HepG2 (cell line): Measurements from ENCODE around the gene CAB39.

Experiments
- CHD2 ChIP-seq: IDR thresholded peaks from 2 replicates; pipeline ENCODE4 v1.6.1; 2011; ENCODE audit warnings: low read depth, low read length, improper control_type of control experiment
- EP300 ChIP-seq, 3 experiments: sonication (generic) in 1 of 3; formaldehyde crosslinking in 1 of 3; IDR thresholded peaks; 2 replicates each; pipeline versions ENCODE4 v1.5.1 to v1.6.1; 2011 to 2020; ENCODE audit warnings: low read depth in 2 of 3, low read length in 2 of 3, borderline replicate concordance in 1 of 3, improper control_type of control experiment in 1 of 3, mild to moderate bottlenecking in 1 of 3, missing genetic modification reagents in 1 of 3, moderate library complexity in 1 of 3
- MTF2 ChIP-seq: sonication (generic); formaldehyde crosslinking; IDR thresholded peaks from 2 replicates; pipeline ENCODE4 v1.5.0; 2020; ENCODE audit warnings: missing genetic modification reagents, borderline replicate concordance
- MXI1 ChIP-seq: IDR thresholded peaks from 3 replicates; pipeline ENCODE4 v1.6.1; 2012; ENCODE audit warnings: low read depth, low read length, inconsistent platforms, borderline replicate concordance
- PHF21A ChIP-seq: sonication (generic); formaldehyde crosslinking; IDR thresholded peaks from 2 replicates; pipeline ENCODE4 v1.5.0; 2020; ENCODE audit warnings: mild to moderate bottlenecking, missing genetic modification reagents
- POLR2A ChIP-seq, 2 experiments: IDR thresholded peaks; 2 replicates each; pipeline ENCODE4 v1.6.1; 2011; ENCODE audit warnings: low read depth in 2 of 2, low read length in 2 of 2, mild to moderate bottlenecking in 1 of 2, moderate library complexity in 1 of 2; ENCODE audit not compliant: insufficient read depth in 1 of 2
- RBM39 ChIP-seq: fragments of 200-400 bp; formaldehyde crosslinking; IDR thresholded peaks from one replicate; pipeline ENCODE4 v1.6.1; 2018; ENCODE audit warnings: antibody characterized with exemption, mild to moderate bottlenecking, low read depth, low read length; ENCODE audit not compliant: poor library complexity, severe bottlenecking
- ZFP36L2 ChIP-seq: sonication (generic); formaldehyde crosslinking; IDR thresholded peaks from 2 replicates; pipeline ENCODE4 v1.4.0; 2020; ENCODE audit warnings: missing genetic modification reagents
- ZNF552 ChIP-seq: sonication (generic); formaldehyde crosslinking; IDR thresholded peaks from 2 replicates; pipeline ENCODE4 v1.9.0; 2022; ENCODE audit warnings: missing genetic modification reagents, mild to moderate bottlenecking, borderline replicate concordance
- ZNF768 ChIP-seq: sonication (generic); formaldehyde crosslinking; IDR thresholded peaks from 2 replicates; pipeline ENCODE4 v1.4.0; 2020; ENCODE audit warnings: missing genetic modification reagents
- TF ChIP-seq, protein P1 (sequence below): sonication (generic); formaldehyde crosslinking; IDR thresholded peaks from 2 replicates; pipeline ENCODE4 v1.4.0; 2020; ENCODE audit warnings: missing genetic modification reagents
- TF ChIP-seq, protein P2 (sequence below): IDR thresholded peaks from 2 replicates; pipeline ENCODE4 v1.6.1; 2016; ENCODE audit warnings: missing compliant biosample characterization, missing genetic modification reagents, borderline replicate concordance
- TF ChIP-seq, protein P3 (sequence below), 2 experiments: IDR thresholded peaks; 2 replicates each; pipeline ENCODE4 v1.6.1; 2011 to 2012; ENCODE audit warnings: low read length in 2 of 2, borderline replicate concordance in 1 of 2, low read depth in 1 of 2, mild to moderate bottlenecking in 1 of 2, moderate library complexity in 1 of 2
- TF ChIP-seq, protein P4 (sequence below): sonication (generic); formaldehyde crosslinking; IDR thresholded peaks from 2 replicates; pipeline ENCODE4 v1.4.0; 2020; ENCODE audit warnings: low read depth, mild to moderate bottlenecking, missing genetic modification reagents

DNA sequence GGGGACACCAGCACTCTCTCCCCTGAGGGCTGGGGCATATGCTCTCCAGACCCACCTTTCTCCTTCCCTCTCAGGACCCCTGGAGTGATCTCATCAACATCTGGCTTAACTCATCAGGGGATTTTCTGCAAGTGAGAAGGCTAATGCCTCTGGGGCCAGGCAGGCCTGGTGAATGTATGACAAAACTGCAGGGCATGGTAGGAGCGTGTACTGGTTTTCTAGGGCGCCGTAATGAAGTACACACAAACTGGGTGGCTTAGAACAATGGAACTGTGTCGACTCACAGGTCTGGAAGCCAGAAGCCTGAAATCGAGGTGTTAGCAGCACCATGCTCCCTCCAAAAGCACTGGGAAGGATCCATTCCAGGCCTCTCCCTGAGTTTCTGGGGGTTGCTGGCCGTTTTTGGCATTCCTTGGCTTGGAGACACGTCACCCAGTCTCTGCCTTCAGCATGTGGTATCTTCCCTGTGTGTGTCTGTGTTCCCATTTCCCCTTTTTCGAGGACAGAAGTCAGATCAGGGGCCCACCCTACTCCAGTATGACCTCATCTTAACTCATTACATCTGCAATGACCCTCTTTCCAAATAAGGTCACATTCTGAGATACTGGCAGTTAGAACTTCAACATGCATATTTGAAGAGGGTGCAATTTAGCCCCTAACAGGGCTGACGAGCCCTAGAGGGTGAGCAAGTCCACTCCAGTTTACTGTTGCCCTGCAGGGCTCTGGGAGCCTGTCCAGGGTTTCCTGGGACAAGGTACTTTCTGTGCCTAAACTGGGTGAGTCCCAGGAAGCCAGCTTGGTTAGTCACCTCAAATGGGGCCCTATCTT is 45.5 kb upstream of the CAB39 start:
- TF ChIP-seq POLR2A (IDR thresholded peaks at IDR 0.05; ENCODE audit: insufficient read depth in 1 of 2, low read depth in 2 of 2, low read length in 2 of 2) (no peak), ZNF552 (CRISPR knock-in tag) (no peak), MTF2 (no peak), ZFP36L2 (CRISPR knock-in tag) (no peak), CHD2 (no peak), RBM39 (no peak), PHF21A (CRISPR knock-in tag) (no peak), ZNF768 (CRISPR knock-in tag) (no peak), MXI1 (no peak), EP300 (IDR thresholded peaks at IDR 0.05; ENCODE audit: low read depth in 2 of 2, low read length in 2 of 2) (no peak), EP300 (CRISPR knock-in tag; IDR thresholded peaks at IDR 0.05; ENCODE audit: borderline replicate concordance) (no peak)
- TF ChIP-seq, protein P1, sequence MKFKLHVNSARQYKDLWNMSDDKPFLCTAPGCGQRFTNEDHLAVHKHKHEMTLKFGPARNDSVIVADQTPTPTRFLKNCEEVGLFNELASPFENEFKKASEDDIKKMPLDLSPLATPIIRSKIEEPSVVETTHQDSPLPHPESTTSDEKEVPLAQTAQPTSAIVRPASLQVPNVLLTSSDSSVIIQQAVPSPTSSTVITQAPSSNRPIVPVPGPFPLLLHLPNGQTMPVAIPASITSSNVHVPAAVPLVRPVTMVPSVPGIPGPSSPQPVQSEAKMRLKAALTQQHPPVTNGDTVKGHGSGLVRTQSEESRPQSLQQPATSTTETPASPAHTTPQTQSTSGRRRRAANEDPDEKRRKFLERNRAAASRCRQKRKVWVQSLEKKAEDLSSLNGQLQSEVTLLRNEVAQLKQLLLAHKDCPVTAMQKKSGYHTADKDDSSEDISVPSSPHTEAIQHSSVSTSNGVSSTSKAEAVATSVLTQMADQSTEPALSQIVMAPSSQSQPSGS: no peak
- TF ChIP-seq, protein P2, sequence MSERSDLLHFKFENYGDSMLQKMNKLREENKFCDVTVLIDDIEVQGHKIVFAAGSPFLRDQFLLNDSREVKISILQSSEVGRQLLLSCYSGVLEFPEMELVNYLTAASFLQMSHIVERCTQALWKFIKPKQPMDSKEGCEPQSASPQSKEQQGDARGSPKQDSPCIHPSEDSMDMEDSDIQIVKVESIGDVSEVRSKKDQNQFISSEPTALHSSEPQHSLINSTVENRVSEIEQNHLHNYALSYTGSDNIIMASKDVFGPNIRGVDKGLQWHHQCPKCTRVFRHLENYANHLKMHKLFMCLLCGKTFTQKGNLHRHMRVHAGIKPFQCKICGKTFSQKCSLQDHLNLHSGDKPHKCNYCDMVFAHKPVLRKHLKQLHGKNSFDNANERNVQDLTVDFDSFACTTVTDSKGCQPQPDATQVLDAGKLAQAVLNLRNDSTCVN: no peak
- TF ChIP-seq, protein P3, sequence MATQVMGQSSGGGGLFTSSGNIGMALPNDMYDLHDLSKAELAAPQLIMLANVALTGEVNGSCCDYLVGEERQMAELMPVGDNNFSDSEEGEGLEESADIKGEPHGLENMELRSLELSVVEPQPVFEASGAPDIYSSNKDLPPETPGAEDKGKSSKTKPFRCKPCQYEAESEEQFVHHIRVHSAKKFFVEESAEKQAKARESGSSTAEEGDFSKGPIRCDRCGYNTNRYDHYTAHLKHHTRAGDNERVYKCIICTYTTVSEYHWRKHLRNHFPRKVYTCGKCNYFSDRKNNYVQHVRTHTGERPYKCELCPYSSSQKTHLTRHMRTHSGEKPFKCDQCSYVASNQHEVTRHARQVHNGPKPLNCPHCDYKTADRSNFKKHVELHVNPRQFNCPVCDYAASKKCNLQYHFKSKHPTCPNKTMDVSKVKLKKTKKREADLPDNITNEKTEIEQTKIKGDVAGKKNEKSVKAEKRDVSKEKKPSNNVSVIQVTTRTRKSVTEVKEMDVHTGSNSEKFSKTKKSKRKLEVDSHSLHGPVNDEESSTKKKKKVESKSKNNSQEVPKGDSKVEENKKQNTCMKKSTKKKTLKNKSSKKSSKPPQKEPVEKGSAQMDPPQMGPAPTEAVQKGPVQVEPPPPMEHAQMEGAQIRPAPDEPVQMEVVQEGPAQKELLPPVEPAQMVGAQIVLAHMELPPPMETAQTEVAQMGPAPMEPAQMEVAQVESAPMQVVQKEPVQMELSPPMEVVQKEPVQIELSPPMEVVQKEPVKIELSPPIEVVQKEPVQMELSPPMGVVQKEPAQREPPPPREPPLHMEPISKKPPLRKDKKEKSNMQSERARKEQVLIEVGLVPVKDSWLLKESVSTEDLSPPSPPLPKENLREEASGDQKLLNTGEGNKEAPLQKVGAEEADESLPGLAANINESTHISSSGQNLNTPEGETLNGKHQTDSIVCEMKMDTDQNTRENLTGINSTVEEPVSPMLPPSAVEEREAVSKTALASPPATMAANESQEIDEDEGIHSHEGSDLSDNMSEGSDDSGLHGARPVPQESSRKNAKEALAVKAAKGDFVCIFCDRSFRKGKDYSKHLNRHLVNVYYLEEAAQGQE (IDR thresholded peaks at IDR 0.05; ENCODE audit: borderline replicate concordance in 1 of 2, low read depth in 1 of 2, low read length in 2 of 2): no peak
- TF ChIP-seq, protein P4, sequence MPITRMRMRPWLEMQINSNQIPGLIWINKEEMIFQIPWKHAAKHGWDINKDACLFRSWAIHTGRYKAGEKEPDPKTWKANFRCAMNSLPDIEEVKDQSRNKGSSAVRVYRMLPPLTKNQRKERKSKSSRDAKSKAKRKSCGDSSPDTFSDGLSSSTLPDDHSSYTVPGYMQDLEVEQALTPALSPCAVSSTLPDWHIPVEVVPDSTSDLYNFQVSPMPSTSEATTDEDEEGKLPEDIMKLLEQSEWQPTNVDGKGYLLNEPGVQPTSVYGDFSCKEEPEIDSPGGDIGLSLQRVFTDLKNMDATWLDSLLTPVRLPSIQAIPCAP (CRISPR knock-in tag): no peak
